HG02678 (cell line): ENCODE results near the gene TEPSIN.

Experiments
- ATAC-seq: cut with Tn5 transposase; IDR thresholded peaks from one replicate; pipeline ENCODE4 v1.9.1; 2021; ENCODE audit warnings: mild to moderate bottlenecking, moderate library complexity; ENCODE audit not compliant: unreplicated experiment

TEPSIN gene

GRCh38 chr17:81271226-81271625 is 32.4 kb upstream of the TEPSIN start:
- ATAC-seq, result no peak

DNA sequence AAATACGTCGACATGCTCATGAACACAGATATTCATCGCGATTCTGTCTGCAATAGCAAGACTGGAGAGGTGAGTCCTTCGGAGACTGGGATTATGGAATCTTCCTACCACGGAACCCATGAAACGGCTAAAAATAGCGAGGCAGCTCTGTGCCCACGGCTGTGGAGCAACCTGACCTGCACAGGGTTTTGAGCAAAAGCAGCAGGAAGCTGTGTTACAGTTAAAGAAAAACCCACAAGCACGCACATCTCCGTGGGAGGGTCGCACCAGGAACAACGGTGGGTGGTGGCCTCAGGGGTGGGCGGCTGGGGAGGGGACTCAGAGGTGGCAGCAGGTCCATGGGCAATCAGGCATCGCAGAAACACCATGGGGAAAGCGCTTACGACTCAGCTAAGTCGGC is 31.4 kb upstream of the TEPSIN start:
- no peak for ATAC-seq

GRCh38 chr17:81267390-81268067 is 28.7 kb upstream of the TEPSIN start:
- ATAC-seq, result no peak

DNA sequence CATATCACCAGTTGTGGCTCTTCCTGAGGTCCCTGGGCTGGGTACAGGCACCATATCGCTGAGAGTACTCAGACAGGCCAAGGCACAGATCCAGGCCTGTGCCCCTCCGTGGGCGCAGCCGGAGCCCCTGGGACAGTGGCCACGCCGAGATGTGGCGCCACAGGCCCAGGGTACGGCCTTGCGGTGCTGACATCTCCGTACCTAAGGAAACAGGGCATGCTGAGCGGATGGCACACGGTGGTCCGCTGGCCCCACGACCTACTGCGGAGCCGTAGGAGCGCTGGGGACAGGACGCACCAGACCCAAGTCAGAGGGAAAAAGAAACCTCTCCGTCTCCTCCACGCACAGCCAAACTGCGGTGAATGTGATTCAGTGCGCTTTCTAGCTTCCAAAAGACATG is 26.7 kb upstream of the TEPSIN start:
- ATAC-seq, result no peak

GRCh38 chr17:81264640-81265039 is 25.8 kb upstream of the TEPSIN start:
- no peak for ATAC-seq

- ATAC-seq, result no peak
Measured at GRCh38 chr17:81263371-81264181, 24.7 kb upstream of the TEPSIN start.

DNA sequence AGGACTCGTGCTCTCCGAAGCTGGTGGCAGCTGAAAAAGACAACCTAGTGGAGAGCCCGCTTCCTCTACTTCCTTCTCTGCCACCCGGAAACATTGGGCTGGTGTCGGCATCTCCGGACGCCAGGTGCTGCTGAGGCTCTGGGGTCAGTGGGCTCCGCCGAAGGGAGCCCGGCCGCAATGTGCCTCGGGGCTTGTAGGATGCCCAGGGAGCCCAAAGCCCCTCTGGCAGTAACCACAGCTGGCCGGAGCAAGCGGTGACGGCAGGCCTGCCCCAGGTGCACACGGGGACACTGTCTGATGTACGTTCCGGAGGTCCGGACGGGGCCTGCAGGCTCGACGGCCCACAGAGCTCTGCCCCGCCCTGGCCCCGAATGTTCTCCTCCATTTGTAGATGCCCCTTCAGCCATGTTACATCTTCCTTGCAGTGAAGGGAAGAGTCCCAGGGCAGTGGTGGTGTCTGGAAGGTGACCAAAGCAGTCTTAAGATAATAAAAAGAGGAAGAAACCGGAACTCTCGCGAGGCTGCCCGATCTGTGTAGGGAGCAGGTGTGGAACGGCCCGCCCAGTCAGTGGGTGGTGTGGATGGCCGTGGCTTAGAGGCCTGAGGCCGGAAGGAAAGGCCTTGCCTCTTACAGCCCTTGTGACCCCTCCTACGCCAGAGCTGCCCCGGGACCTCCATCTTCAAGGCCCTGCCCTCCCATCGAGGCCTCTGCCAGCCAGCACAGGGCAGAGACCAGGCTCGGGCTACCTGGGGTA is 22.9 kb upstream of the TEPSIN start:
- ATAC-seq, result no peak

DNA sequence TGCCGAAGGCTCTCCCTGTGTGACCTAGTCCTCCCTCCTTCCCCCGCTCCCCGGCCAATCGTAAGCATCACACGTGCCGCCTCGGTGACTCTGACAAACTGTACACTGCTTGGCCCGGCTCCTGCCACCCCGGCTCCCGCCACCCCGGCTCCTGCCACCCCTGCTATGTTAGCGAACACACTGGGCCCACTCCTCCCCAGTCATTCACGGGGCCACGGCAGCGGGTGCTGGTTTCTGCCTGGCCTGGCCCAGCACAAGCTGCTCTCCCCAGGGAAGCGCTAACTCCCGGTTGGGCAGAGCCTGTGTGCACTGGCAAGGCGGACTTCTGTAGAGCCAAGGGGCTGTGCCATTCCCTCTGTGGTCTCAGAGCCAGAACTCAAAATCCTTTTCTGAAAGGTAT is 22.2 kb upstream of the TEPSIN start:
- ATAC-seq, result no peak

DNA sequence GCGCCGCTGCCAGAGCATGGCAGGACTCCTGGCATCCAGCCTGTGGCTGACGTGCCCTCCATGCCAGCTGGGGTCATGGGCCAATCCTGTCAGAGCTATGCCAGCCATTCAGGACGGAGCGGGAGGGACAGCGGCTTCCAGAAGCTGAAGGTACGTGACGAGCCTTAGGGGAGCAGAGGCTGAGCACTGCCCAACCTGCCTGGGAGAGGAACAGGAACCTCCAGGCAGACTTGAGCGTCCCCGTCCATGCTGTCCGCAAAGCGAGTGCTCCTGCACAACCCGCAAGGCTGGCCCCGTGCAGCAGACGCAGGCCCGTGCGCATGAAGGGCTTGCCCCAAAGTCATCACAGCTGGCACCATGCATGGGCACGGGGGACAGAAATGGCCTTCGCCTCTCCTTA is 21.8 kb upstream of the TEPSIN start:
- no peak for ATAC-seq

DNA sequence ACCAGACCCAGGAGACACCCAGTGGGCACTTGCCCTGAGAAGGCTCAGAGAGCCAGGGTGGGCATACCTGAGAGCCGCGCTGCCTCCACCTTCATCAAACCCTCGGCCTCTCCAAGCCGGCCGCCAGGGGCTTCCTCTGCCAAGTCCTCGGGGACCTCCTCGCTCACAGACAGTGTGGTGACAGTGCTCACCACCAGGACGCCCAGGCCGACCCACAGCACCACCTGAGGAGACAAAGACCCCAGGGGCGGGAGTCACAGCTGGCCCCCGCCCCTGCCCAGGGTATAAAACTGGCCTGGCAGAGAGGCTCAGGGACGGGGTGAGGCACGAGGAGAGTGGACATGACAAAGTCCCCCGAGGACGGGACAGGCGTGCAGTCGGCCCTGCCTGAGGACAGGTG is 21.3 kb upstream of the TEPSIN start:
- no peak for ATAC-seq

DNA sequence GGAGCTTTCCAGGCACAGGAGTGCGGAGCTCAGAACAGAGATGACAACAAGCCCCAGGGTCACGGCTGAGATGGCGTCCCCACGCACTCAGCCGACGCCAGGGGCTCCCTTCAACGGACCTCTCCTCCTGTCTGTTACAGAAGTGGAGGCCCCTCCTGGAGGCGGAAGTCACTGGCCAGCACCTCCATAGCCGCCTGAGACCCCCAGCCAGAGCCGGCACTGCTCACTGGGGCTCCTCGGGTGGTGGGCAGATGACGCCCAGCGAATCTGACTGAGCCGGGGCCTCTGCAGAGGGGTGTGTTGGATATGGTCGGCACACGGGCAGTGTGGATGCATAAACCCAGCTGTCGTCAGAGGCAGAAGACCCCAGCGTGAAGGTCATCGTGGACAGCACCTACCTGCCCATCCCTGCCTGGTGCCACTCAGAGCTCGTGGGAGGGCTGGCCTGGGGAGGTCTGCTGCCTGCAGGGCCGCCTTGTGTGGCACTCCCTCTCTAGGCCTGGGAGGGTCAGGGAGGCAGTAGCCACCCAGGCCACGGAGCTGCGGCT is 20.3 kb upstream of the TEPSIN start:
- ATAC-seq, result no peak

- ATAC-seq, result no peak
Measured at GRCh38 chr17:81258292-81258691, 19.4 kb upstream of the TEPSIN start.

DNA sequence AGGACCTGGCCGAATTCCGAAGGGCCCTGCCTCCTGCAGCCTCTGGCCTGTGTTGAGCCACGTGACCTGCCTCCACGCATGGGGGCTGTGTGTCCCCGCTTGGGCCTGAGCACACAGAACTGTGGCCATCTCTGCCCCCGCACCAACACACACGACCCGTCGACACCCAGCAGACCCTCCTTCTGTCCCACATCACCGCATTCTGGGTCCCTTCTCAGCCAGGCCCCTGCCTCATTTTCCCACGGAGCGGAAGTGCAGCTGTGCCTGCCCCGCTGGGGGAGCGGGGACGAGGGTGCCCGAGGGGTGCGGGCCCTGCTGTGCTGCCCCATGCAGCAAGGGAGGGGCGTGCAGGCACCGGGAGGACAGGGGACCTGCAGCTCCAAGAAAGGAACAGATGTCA is 18.7 kb upstream of the TEPSIN start:
- ATAC-seq, result no peak

DNA sequence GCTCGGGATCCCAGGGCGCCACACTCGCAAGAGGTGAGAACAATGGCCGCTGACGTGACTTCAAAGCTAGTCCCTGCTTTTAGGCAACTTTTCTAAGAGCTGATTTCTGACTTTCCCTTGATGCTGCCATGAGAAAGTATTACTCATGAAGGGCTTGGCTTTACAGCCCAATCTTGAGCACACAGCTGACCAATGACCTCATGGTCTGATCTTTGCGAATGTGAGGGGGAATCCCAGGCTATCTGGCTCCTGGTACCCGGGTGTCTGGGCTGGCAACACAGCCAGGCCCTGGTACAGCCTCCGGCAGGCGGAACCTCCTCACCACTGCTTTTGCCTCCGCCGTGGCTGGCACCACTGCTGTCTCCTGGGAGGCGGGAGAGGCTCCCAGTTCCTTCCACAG is 17.8 kb upstream of the TEPSIN start:
- ATAC-seq, result no peak

DNA sequence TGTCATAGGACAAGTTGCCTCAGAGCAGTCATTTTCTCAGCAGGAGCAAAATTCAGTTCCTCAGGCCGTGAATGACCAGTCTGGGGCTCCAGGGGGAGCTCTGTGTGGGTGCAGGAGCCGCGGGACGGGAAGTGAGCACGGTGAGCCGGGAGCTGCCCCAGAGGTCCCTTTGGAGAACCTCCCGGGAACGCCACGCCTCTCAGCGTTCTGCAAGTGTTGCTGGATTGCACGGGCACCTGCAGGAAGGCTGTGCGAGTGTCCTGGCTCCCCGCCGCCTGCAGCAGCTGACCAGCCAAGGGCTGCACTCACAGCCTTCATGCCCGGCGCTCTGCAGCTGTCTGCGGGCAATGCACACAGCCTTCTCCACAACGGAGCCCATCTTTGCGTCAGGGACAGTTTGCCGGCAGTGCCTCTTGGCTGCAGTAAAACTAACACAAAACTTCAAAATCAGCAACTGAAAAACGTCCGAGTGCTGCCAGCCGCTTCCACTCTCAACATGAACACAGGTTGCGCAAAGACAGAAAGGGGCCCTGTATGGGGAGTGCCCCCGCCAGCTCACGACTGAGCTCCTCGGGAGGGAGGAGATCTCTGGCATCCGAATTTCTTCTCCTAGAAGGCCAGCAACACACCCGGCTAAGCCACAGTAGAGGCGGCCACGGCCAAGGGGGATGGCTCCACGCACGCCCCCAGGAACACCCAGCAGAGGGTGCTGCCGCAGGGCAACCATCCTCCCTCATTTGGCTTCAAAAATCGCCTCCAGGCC is 16.3 kb upstream of the TEPSIN start:
- no peak for ATAC-seq

GRCh38 chr17:81253358-81254131 is 14.7 kb upstream of the TEPSIN start:
- ATAC-seq, result no peak

DNA sequence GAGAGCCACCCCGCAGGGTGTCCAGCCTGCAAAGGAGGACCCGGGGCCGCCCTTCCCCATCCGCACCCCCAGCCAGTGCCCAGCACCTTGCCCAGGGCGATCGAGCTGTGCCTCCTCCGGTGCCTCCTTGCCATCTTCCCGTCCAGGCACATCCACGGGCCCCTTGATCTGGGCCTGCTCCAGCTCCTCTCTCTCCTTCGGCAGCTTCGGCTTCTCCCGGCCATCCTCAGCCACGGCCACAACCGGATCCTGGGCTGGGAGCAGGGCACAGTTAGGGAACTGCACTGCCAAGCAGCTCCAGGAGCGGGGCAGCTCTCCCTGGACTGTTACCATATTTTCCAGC is 14.1 kb upstream of the TEPSIN start:
- no peak for ATAC-seq

DNA sequence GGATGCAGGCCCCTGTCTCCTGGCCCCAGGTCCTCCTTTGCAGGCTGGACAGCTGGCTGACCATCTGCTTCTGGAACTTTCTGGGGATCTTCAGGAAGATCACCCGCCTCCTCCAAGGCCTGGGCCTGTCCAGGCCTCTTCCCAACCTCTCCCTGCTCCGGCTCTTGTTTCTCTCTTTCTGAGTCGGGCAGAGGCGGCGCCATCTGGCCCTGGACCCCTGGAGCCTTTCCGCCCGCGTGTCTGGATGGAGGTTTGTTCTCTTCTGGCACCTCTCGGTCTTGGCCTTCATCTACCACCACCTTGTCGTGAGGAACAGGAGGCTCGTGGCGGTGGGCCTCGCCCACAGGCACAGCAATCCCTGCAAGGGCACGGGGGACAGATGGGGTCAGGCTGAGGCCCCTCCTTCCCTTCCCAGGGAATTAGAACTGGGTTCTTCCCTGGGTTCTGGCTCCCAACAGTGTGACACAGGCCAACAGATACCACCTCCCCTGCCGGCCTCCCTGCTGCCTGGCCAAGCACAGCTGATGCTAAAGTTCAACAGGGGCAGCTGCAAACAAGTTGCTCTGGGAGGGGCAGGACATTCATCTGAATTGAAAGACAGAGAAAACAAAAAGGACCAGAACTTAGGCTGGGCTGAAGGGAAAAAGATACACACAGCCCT is 13.6 kb upstream of the TEPSIN start:
- ATAC-seq, result no peak

- no peak for ATAC-seq
Measured at GRCh38 chr17:81251709-81252301, 12.9 kb upstream of the TEPSIN start.
